HEK293 (cell line): Measurements from ENCODE around the gene PRR5.

ENCODE experiments used
- CTCF ChIA-PET: fragments of 350-600 bp; formaldehyde crosslinking; extraction: SDS; loops from one replicate; lab custom pipeline; 2021; ENCODE audit warnings: antibody characterized with exemption; lab: Yijun Ruan, JAX
- POLR2A ChIA-PET: fragments of 300-600 bp; formaldehyde crosslinking; extraction: SDS; loops from one replicate; lab custom pipeline; 2020; ENCODE audit warnings: antibody characterized with exemption, inconsistent platforms; lab: Yijun Ruan, JAX
- H3K27ac ChIP-seq: fragments of 200-500 bp; sonication (Bioruptor generic); 2 replicates; pipeline ENCODE4 v1.5.1; 2014; ENCODE audit warnings: low read depth, low read length, control low read depth, inconsistent platforms; ENCODE audit errors: extremely low read depth
- H3K36me3 ChIP-seq, 2 experiments: fragments of 200-500 bp in 1 of 2; sonication (Bioruptor generic) in 1 of 2; 1 replicate in 1 of 2; 2 replicates in 1 of 2; pipeline ENCODE4 v1.5.1; 2014 to 2017; ENCODE audit warnings: inconsistent platforms in 2 of 2, low read length in 2 of 2; ENCODE audit not compliant: control insufficient read depth in 2 of 2, insufficient read depth in 1 of 2
- H3K4me1 ChIP-seq: fragments of 200-500 bp; sonication (Bioruptor generic); 2 replicates; pipeline ENCODE4 v1.5.1; 2014; ENCODE audit warnings: mild to moderate bottlenecking, low read length, inconsistent platforms; ENCODE audit not compliant: control insufficient read depth, insufficient read depth
- H3K4me3 ChIP-seq: 2 replicates; pipeline ENCODE4 v1.5.1; 2011; ENCODE audit warnings: low read depth, mild to moderate bottlenecking, control low read depth, low read length, moderate library complexity
- H3K9me3 ChIP-seq: fragments of 200-500 bp; sonication (Bioruptor generic); 2 replicates; pipeline ENCODE4 v1.5.1; 2014; ENCODE audit warnings: low read depth, low read length, inconsistent platforms; ENCODE audit not compliant: control insufficient read depth, insufficient read depth
- ATF2 ChIP-seq: fragments of 450-650 bp; formaldehyde crosslinking; IDR thresholded peaks from 2 replicates; pipeline ENCODE4 v1.5.1; 2016; ENCODE audit warnings: missing biosample characterization, missing genetic modification characterization, low read depth
- GLI2 ChIP-seq: fragments of 450-650 bp; formaldehyde crosslinking; IDR thresholded peaks from 2 replicates; pipeline ENCODE4; 2017; ENCODE audit warnings: missing biosample characterization, missing genetic modification characterization, low read depth, borderline replicate concordance
- HOXA7 ChIP-seq: sonication (generic); formaldehyde crosslinking; IDR thresholded peaks from 2 replicates; pipeline ENCODE4 v1.8.1; 2022; ENCODE audit warnings: missing genetic modification reagents, borderline replicate concordance
- PATZ1 ChIP-seq: fragments of 450-650 bp; formaldehyde crosslinking; IDR thresholded peaks from 2 replicates; pipeline ENCODE4 v1.5.1; 2016; ENCODE audit warnings: missing biosample characterization, missing genetic modification characterization
- PRDM1 ChIP-seq: fragments of 450-650 bp; formaldehyde crosslinking; IDR thresholded peaks from 2 replicates; pipeline ENCODE4; 2016; ENCODE audit warnings: missing biosample characterization, missing genetic modification characterization
- REPIN1 ChIP-seq: fragments of 450-650 bp; formaldehyde crosslinking; IDR thresholded peaks from 2 replicates; pipeline ENCODE4 v1.5.1; 2017; ENCODE audit warnings: missing biosample characterization, missing genetic modification characterization, low read depth
- SALL2 ChIP-seq: fragments of 450-650 bp; formaldehyde crosslinking; IDR thresholded peaks from 2 replicates; pipeline ENCODE4 v1.5.0; 2017; ENCODE audit warnings: missing biosample characterization, mild to moderate bottlenecking, missing genetic modification characterization, borderline replicate concordance
- ZBTB10 ChIP-seq: fragments of 450-650 bp; formaldehyde crosslinking; IDR thresholded peaks from 2 replicates; pipeline ENCODE4 v1.5.1; 2016; ENCODE audit warnings: missing biosample characterization, missing genetic modification characterization
- ZBTB17 ChIP-seq: fragments of 450-650 bp; formaldehyde crosslinking; IDR thresholded peaks from 2 replicates; pipeline ENCODE4 v1.5.1; 2016; ENCODE audit warnings: missing biosample characterization, missing genetic modification characterization
- ZFP41 ChIP-seq: fragments of 450-650 bp; formaldehyde crosslinking; IDR thresholded peaks from 2 replicates; pipeline ENCODE4 v1.5.1; 2016; ENCODE audit warnings: missing biosample characterization, missing genetic modification characterization, borderline replicate concordance
- ZNF114 ChIP-seq: fragments of 450-650 bp; formaldehyde crosslinking; IDR thresholded peaks from 2 replicates; pipeline ENCODE4 v1.5.0; 2017; ENCODE audit warnings: missing biosample characterization, missing genetic modification characterization
- ZNF146 ChIP-seq: fragments of 450-650 bp; formaldehyde crosslinking; IDR thresholded peaks from 2 replicates; pipeline ENCODE4 v1.5.1; 2016; ENCODE audit warnings: missing biosample characterization, missing genetic modification characterization
- ZNF19 ChIP-seq: fragments of 450-650 bp; formaldehyde crosslinking; IDR thresholded peaks from 2 replicates; pipeline ENCODE4; 2016; ENCODE audit warnings: missing biosample characterization, missing genetic modification characterization, low read depth
- ZNF214 ChIP-seq: fragments of 450-650 bp; formaldehyde crosslinking; IDR thresholded peaks from 2 replicates; pipeline ENCODE4 v1.5.1; 2017; ENCODE audit warnings: missing biosample characterization, mild to moderate bottlenecking, missing genetic modification characterization, borderline replicate concordance
- ZNF239 ChIP-seq: fragments of 450-650 bp; formaldehyde crosslinking; IDR thresholded peaks from 2 replicates; pipeline ENCODE4 v1.5.1; 2016; ENCODE audit warnings: missing biosample characterization, missing genetic modification characterization
- ZNF248 ChIP-seq: fragments of 450-650 bp; formaldehyde crosslinking; IDR thresholded peaks from 2 replicates; pipeline ENCODE4 v1.5.1; 2017; ENCODE audit warnings: missing biosample characterization, missing genetic modification characterization
- ZNF350 ChIP-seq: fragments of 450-650 bp; formaldehyde crosslinking; IDR thresholded peaks from 2 replicates; pipeline ENCODE4 v1.5.0; 2017; ENCODE audit warnings: missing biosample characterization, mild to moderate bottlenecking, missing genetic modification characterization
- ZNF416 ChIP-seq: fragments of 450-650 bp; formaldehyde crosslinking; IDR thresholded peaks from 2 replicates; pipeline ENCODE4 v1.5.1; 2016; ENCODE audit warnings: missing biosample characterization, missing genetic modification characterization
- ZNF473 ChIP-seq: fragments of 450-650 bp; formaldehyde crosslinking; IDR thresholded peaks from 2 replicates; pipeline ENCODE4 v1.5.1; 2017; ENCODE audit warnings: missing biosample characterization, missing genetic modification characterization
- ZNF501 ChIP-seq: fragments of 450-650 bp; formaldehyde crosslinking; IDR thresholded peaks from 2 replicates; pipeline ENCODE4 v1.5.1; 2016; ENCODE audit warnings: missing biosample characterization, missing genetic modification characterization
- ZNF660 ChIP-seq: fragments of 450-650 bp; IDR thresholded peaks from 2 replicates; pipeline ENCODE4 v1.5.1; 2018; ENCODE audit warnings: missing biosample characterization, mild to moderate bottlenecking, missing genetic modification characterization
- ZNF837 ChIP-seq: fragments of 450-650 bp; formaldehyde crosslinking; IDR thresholded peaks from 2 replicates; pipeline ENCODE4 v1.5.1; 2016; ENCODE audit warnings: missing biosample characterization, missing genetic modification characterization
- ZSCAN30 ChIP-seq: fragments of 450-650 bp; IDR thresholded peaks from 2 replicates; pipeline ENCODE4 v1.5.1; 2018; ENCODE audit warnings: missing biosample characterization, mild to moderate bottlenecking, missing genetic modification characterization, moderate library complexity
- TF ChIP-seq, protein P1 (sequence below): fragments of 450-650 bp; formaldehyde crosslinking; IDR thresholded peaks from 2 replicates; pipeline ENCODE4 v1.5.1; 2016; ENCODE audit warnings: missing biosample characterization, missing genetic modification characterization
- TF ChIP-seq, protein P2 (sequence below): fragments of 450-650 bp; formaldehyde crosslinking; IDR thresholded peaks from 2 replicates; pipeline ENCODE4 v1.5.1; 2016; ENCODE audit warnings: missing biosample characterization, missing genetic modification characterization

PRR5 gene

GRCh38 chr22:44750481-44750880 is 48.5 kb downstream of the PRR5 start:
- no peak overlapping the region for H3K27ac ChIP-seq
- TF ChIP-seq ZNF114 (tag by site-specific recombination): no peak
- TF ChIP-seq, protein P1, sequence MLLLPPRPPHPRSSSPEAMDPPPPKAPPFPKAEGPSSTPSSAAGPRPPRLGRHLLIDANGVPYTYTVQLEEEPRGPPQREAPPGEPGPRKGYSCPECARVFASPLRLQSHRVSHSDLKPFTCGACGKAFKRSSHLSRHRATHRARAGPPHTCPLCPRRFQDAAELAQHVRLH: peak; percentile 65
- peak; percentile 98 for TF ChIP-seq ZNF146 (tag by site-specific recombination)
- TF ChIP-seq, all 188 proteins: peak for 2
- Histone ChIP-seq H3K36me3 (no peaks in the 10 kb centered on the region; a peak in 1 of 3 replicates), H3K4me3 (no peak overlapping the region), H3K4me1 (peaks cover 5% of the 10 kb centered on the region; the same call in 1 of the 2 replicates), H3K9me3 (no peaks in the 10 kb centered on the region)
- CTCF ChIA-PET: interaction anchor here (1.3 kb wide), 1 partner anchor 66 kb away, joined by 4 read pairs; no protein-coding TSS in a partner anchor
- POLR2A ChIA-PET: no interaction called here

- POLR2A ChIA-PET: interaction anchor here (0.6 kb wide), 1 partner anchor 11 kb away, joined by 4 read pairs; no protein-coding TSS in a partner anchor
- Histone ChIP-seq H3K27ac (peak within 1 kb of the TSS; percentile 1; the same call in 1 of the 2 replicates), H3K36me3 (no peaks in the 10 kb centered on the region; a peak in 1 of 3 replicates), H3K4me1 (peaks cover 13% of the 10 kb centered on the region; the same call in 1 of the 2 replicates), H3K9me3 (no peaks in the 10 kb centered on the region), H3K4me3 (peak within 1 kb of the TSS; percentile 57)
- CTCF ChIA-PET: interaction anchor here (0.6 to 2.6 kb wide), 4 partner anchors 14 to 1382 kb away, joined by 3 to 11 read pairs (median 4); no protein-coding TSS in a partner anchor
- no peak for TF ChIP-seq SALL2 (tag by site-specific recombination)
- TF ChIP-seq ZNF19: no peak
- no peak for TF ChIP-seq GLI2
- TF ChIP-seq ZNF350 (tag by site-specific recombination): no peak
- TF ChIP-seq ZNF248 (tag by site-specific recombination): no peak
- no peak for TF ChIP-seq ZNF416 (tag by site-specific recombination)
- TF ChIP-seq PRDM1 (tag by site-specific recombination): no peak
- TF ChIP-seq PATZ1 (tag by site-specific recombination): peak; percentile 64
- no peak for TF ChIP-seq REPIN1 (tag by site-specific recombination)
- TF ChIP-seq ATF2 (tag by site-specific recombination): 0 out of 2 replicates have a peak, but pooled peaks have one; percentile 12
- no peak for TF ChIP-seq ZNF837 (tag by site-specific recombination)
- no peak for TF ChIP-seq ZNF501
- no peak for TF ChIP-seq ZNF214 (tag by site-specific recombination)
- no peak for TF ChIP-seq ZFP41
- no peak for TF ChIP-seq ZNF473
- TF ChIP-seq HOXA7 (CRISPR knock-in tag): no peak
- 0 out of 2 replicates have a peak, but pooled peaks have one; percentile 56 for TF ChIP-seq ZBTB10
- TF ChIP-seq ZBTB17 (tag by site-specific recombination): no peak
- no peak for TF ChIP-seq ZNF660 (tag by site-specific recombination)
- TF ChIP-seq ZNF239 (tag by site-specific recombination): no peak
- TF ChIP-seq, protein P2, sequence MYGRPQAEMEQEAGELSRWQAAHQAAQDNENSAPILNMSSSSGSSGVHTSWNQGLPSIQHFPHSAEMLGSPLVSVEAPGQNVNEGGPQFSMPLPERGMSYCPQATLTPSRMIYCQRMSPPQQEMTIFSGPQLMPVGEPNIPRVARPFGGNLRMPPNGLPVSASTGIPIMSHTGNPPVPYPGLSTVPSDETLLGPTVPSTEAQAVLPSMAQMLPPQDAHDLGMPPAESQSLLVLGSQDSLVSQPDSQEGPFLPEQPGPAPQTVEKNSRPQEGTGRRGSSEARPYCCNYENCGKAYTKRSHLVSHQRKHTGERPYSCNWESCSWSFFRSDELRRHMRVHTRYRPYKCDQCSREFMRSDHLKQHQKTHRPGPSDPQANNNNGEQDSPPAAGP: 0 out of 2 replicates have a peak, but pooled peaks have one; percentile 14
- 0 out of 2 replicates have a peak, but pooled peaks have one; percentile 45 for TF ChIP-seq ZSCAN30
Observed at GRCh38 chr22:44752285-44753188, 50.5 kb downstream of the PRR5 start, which contains the start of gene ARHGAP8. ARHGAP8 (plus strand) TSS chr22:44752575; CDS start chr22:44786528, 33,953 bp downstream.
